Measurements from ENCODE around the gene MFAP1. TPM values are rescaled to one million over a fixed set of nuclear protein-coding genes. Genes with fewer than 3 reads are reported as not detected.

Gene MFAP1
- total RNA-seq, 1 donor, result 23.7 TPM

GRCh38 chr15:43779016-43779415 lies 45.5 kb downstream of the MFAP1 start:
- DNase-seq (ENCODE audit: low read depth), result no peak
- no peak overlapping the region for H3K4me3 ChIP-seq (ENCODE audit: low read depth, low read length)
- no peak for TF ChIP-seq CTCF (IDR thresholded peaks at IDR 0.05; ENCODE audit: insufficient read depth, low read depth, low read length)

- peak overlapping the region; percentile 74 for H3K4me3 ChIP-seq (ENCODE audit: low read depth, low read length)
- TF ChIP-seq CTCF (IDR thresholded peaks at IDR 0.05; ENCODE audit: insufficient read depth, low read depth, low read length), result peak; percentile 64
- DNase-seq (ENCODE audit: low read depth), result peak; percentile 78
Measured at GRCh38 chr15:43777267-43777914, 47.1 kb downstream of the MFAP1 start.

GRCh38 chr15:43776718-43777266 lies 47.7 kb downstream of the MFAP1 start, which contains the start of gene ELL3:
Gene ELL3, minus strand, starts transcription at chr15:43776966. Its CDS starts 65 bp downstream, at chr15:43776901.
- peak; percentile 74 for DNase-seq (ENCODE audit: low read depth)
- peak within 1 kb of the TSS; percentile 74 for H3K4me3 ChIP-seq (ENCODE audit: low read depth, low read length)
- no peak for TF ChIP-seq CTCF (IDR thresholded peaks at IDR 0.05; ENCODE audit: insufficient read depth, low read depth, low read length)

- DNase-seq (ENCODE audit: low read depth), result no peak
- TF ChIP-seq CTCF (IDR thresholded peaks at IDR 0.05; ENCODE audit: insufficient read depth, low read depth, low read length), result no peak
- H3K4me3 ChIP-seq (ENCODE audit: low read depth, low read length), result peak overlapping the region; percentile 74
Measured at GRCh38 chr15:43776101-43776717, 48.3 kb downstream of the MFAP1 start.

- H3K4me3 ChIP-seq (ENCODE audit: low read depth, low read length), result peak overlapping the region; percentile 74
- DNase-seq (ENCODE audit: low read depth), result peak; percentile 33
- peak; percentile 34 for TF ChIP-seq CTCF (IDR thresholded peaks at IDR 0.05; ENCODE audit: insufficient read depth, low read depth, low read length)
Measured at GRCh38 chr15:43775411-43775965, 49.0 kb downstream of the MFAP1 start.

- TF ChIP-seq CTCF (IDR thresholded peaks at IDR 0.05; ENCODE audit: insufficient read depth, low read depth, low read length), result no peak
- no peak overlapping the region for H3K4me3 ChIP-seq (ENCODE audit: low read depth, low read length)
- no peak for DNase-seq (ENCODE audit: low read depth)
Measured at GRCh38 chr15:43774062-43774461, 50.4 kb downstream of the MFAP1 start.

Measured in fibroblast of villous mesenchyme (primary cell).